ENCODE measurements around the gene MACROD1.

MACROD1 gene

DNA sequence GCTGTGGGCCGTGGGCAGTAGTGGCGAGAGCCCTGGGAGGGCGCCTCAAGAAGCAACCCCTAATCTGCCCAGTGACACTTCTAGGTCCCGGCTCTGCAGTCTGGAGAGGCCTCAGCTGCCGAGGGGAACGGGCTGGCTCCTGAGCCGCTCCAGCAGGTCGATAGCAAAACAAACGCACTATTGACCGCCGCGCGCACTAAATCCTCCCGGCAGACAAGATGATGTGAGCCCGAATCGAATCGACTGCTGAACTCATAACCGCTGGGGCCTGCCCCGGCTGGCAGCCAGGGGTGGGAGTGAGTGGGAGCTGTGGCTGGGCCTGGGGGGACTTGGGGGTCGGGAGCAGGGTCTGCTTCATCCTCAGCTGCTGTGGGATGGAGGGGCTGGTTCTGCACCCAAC lies 94.1 kb downstream of the MACROD1 start:
- DNase-seq = peak; percentile 44

DNA sequence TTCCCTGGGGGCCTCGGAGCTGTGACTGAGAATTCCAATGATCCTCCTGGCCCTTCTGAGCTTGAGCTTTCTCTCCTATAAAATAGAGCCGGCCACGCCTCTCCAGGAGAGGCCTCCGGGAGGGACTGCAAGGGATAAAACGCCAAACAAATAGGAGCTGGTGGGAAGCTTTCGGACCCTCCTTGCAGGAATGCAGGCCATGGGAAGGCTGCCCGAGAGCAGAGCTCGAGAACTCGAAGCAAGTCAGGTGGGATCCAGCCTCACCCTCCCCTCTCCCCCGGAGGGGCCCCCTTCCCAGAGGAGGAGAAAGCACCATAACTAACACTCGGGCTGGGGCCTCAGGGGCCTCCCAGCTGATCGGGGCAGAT lies 95.6 kb downstream of the MACROD1 start:
- no peak for DNase-seq

DNA sequence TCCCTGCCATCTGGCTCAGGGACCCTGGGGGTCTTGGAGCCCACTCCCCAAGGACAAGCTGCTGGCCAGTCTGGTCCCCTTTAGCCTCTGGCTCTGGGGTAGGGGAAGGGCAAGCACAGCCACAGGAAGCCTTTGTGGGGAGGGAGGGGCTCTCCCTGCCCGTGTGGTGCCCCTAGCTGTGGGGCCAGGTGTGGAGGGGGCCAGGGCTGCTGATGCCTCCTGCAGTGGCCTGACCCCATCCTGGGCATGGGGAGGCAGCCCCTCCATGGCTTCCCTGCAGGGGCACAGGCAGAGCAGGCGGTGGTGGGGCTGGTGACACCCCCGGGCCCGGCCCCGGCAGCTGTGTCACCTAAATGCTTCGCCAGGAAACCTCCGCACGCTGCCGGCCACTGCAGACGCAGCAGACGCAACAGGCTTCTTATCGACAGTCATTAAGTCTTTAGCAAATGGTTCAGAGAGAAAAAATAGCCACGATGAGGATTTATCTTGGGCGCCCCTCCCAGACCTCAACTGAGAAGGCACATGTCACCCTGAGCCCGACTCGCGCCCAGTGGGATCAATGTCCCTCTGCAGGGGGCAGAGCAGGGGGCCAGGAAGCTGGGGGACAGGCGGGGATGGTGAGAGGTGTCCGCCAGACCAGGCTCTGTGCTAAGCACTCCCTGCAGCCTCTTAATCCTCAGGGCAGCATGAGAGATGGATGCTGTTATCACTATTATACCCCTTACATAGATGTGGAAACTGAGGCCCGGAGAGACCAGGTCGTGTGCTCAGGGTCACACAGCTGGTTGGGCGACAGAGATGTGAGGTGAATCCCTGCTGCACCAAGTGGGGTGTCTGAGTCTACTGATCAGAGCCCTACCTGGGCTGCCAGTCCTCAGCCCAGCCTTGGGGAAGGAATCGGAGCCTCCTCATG lies 96.3 kb downstream of the MACROD1 start:
- no peak for DNase-seq

DNA sequence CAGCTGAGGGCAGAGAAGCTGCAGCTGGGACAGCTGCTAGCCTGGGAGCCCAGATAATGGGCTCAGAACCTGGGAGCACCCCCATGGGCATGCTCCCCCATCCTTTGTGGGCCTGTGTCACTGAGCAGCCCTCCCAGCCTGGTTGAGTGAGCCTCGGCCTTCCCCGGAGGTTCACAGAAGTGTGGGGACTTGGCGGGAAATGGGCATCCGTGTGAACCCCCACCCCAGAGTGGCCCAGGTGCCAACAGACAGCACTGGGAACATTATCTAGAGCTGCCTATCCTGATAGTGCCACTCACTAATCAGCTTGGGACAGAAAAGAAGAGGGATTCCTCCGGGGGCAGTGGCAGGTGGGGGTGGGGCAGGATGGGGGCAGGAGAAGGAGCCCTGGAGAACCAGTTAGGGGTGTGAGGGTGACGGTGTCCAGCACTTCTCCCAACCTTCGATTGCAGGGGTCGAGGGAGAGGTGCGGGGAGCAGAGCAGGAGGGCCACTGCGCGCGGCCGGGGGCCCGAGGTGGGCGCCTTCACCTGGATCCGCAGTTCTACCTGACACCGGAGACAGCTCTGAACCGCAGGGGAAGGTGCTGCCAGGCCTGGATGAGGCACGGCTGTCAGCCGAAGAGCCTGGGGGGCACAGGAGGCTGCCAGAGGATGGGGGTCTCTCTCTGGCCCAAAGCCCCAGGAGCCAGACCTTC lies 97.1 kb downstream of the MACROD1 start:
- DNase-seq = no peak

DNA sequence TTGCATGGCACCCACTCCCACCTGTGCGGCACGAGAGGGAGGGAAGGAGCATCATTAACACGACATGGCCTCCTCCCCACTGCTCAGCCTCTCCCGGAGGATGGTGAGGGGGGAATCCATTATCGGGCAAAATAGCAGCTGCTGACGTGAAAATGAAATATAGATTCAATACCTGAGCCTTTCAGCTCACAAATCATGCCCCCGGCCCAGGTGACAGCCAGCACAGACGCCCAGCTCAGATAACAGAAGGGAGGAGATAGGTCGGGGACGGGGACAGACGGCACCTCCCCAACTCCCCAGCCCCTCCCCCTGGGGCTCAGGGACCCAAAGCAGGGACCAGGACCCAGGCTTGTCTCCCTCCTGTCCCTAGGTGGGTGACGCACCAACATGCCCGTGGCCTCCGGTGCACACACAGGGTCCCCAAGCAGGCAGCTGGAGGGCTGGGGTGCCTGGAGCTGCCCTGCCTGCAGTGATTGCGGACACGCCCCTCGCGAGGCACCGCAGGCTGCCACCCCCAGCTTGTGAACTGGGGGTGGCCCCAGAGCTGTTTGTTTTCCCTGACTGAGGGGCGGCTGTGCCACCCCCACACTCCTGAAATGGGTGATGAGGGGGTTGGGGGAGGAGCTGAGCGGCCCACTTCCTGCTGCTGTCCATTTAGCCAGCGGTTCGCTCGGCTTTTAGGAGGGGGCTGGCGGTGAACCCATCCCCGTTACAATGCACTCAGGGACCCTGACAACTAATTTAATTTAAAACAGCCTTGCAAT lies 98.5 kb downstream of the MACROD1 start:
- no peak for DNase-seq

DNA sequence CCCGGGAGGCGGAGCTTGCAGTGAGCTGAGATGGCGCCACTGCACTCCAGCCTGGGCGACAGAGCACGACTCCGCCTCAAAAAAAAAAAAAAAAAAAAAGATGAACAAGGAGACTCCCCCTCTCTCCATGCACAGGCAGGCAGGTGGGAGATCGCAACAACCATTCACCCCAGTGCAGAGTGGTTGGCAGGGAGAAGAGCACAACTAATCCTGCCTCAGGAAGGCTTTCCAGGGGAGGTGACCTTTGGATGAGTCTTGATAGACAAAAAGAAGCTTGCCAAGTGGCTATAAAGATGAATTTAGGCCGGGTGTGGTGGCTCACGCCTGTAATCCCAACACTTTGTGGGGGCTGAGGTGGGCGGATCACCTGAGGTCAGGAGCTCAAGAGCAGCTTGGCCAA lies 100.2 kb downstream of the MACROD1 start:
- DNase-seq = no peak

DNA sequence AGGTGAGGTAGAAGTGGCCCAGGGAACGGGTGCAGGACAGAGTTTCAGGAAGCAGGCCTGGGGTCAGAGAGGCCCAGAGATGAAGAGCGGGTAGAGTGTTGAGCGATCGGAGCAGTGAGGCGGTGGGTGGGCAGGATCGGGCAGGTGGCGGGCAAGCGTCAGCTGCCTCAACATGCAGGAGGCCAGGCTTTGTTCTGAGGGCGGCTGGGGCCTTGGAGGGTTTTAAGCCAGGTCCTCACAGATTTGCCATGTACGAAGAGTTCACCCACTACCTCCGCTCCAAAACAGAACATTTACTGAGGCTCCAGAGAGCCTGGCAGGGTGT lies 100.8 kb downstream of the MACROD1 start:
- no peak for DNase-seq

DNA sequence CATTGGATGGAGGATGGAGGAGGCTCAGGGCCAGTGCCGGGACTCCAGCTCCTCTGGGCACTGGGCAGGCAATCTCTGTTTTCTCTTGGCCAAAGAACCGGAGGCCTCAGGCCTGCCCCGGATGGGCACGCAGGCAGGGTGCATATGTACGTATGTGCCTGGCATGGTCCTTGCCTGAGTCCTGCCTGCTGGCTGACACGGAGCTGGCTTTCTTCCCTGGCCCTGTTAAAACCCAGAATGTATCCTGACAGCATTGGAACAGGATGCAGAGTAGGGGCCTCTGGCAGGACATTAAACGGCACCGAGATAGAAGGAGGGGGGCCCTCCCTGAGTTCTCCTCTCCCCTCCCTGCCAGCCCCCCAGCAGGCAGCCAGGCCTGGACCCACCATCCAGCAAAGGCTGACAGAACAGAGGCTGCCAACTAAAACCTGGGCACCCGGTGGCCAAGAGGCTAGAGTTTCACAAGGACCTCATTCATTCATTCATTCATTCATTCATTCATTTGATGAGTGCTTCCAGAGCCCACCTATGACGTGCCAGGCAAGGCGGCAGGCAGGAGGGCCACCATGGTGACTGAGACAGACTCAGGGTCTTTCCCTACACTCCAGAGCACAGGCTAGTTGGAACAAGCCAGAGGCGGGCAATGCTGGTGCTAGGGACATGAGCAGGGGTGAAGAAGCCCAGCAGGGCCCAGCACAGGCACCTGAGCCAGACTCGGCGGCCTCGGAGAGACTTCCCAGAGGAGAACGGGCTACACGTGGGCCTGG lies 101.4 kb downstream of the MACROD1 start:
- no peak for DNase-seq

DNA sequence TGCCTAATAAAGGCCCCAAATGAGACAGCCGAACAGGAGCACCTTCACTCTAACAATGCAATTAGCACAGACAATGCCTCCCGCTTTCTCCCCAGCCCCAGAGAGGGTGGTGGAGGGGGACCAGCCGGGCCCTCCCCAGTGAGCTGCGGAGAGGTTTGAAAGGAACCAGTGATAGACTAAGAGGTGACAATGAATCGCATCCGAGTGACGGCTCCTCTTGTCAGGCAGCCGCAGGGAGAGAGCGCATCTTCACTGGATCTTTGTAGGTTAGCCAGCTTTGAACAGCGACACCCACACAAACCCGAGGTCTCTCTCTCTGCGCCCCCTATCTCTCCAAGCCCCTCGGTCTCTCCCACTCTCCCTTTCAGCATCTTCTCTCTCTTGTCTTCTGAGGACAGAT lies 102.1 kb downstream of the MACROD1 start:
- no peak for DNase-seq

DNA sequence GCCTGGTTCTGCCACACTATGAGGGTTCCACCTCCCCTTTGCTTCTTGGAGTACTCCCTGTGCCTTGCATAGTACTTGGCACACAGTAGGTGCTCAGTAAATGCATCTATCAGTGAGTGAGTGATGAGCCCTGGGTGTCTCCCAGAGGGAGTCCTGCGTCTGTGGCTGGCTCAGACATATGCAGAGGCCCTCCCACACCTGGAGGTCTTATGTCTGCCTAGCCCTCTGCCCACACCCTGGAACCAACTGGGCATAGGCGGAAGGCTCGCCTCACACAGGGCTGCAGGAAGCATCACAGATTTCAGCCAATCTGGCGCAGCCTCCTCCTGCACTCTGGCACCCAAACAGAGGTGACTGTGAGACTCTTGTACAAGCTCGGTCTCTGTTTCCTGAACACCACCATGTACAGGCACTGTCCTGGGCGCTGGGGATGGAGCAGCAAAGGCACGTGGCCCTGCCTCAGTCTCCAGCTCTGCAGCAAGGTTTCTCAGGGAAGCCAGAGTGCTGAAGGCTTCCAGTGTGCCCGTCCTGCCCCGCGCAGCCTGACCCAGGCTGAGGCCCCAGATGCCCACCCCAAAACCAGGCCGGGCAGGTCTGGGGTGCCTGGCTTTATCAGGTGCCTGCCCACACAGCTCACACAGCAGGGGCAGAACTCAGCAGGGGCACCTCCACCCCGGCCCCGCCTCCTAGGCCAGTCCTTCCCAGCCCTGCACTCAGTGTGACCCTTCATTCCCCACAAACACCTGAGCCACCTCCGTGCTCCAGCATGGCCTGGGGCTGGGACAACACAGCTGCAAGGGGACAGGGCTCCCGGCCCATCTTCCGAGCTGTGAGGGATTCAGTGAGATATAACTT lies 103.5 kb downstream of the MACROD1 start:
- no peak for DNase-seq

DNA sequence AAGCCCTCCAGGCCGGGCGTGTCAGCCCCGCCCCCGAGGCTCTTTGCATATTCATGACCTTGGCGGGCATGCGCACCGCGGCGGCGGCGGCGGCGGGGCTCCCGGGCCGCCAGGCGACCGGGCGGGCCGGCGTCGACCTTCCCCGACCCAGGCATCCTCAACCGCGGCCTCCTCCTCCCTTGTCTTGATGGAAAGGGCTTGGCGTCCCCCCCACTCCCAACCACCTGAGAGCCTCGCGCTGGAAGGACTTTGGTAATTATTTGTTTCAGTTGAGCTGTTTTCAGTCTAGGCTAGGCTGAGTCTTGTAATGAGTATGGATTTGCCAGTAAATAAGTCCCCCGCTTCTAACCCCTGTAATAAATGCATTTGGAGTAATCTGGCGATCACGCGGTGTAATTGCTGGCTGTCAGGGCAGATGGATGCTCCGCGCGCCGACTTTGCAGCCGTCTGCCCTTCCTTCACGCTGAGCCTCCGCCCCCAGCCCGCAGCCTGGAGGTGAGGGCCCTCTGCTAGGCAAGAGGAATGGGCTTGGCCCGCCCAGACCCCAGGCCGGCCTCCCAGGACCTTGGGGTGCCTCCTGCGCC lies 105.0 kb downstream of the MACROD1 start:
- peak; percentile 31 for DNase-seq

DNA sequence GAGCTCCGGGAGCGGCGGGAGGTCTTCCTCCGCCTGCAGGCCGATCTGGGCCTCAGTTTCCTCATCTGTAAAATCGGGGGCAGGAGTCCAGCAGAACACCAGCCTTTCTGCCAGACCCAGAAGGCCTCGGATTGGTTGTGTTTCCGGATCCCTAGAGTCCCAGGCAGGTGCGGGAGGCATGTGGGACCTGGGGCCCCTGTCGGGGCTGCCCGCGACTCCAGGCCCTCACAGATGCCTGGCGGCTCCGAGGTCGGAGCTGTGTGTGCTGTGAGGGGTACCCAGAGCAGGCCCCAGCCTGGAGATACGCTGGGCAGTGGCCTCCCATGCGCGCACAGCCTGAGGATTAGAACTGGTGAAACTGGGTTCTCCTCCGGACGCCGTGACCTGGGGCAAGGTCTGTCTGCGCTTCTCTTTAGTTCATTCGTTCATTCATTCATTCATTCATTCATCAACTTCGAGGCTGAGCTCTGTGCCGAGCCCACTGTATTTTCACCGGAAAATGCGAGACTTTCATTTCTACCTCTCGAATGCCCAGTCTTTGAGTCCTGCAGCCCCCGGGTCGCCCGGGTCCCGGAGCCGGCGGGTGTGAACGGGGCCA lies 105.6 kb downstream of the MACROD1 start:
- DNase-seq = no peak

DNA sequence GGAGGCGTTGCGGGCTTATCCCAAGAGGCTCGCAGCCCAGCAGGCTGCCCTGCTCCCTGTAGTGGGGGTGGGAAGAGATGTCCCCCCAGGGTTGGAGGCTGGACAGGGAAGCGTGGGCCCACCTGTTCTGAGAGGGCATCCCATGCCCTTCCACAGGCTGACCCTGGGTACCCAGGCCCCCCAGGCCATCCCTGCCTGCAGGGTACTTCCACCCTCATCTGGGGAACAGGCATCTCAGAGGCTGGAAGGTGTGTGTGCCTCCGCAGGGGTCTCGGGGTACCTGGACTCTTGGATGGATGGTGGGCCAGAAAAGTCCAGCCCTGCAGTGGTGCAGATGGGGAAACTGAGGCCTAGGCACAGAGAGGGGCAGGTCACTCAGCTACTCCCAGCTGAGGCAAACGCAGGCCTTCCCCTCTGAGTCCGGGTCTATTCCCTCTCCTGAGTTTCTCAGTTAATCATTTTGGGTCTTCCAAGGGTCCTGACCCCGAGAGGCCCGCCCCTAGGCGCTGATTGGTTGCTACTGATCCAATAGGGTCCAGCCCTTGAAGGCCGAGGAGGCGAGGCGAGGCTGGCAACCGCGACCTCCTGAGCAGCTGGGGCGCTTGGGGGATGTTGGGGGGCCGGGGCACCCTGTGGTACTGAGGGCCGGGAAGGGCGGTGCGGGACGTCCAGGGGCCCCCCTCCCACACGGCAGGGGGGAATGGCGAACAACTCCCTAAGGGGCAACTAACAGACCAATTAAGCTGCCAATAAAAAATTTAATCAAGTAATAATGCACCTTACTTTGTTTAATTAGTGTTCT lies 106.4 kb downstream of the MACROD1 start:
- no peak for DNase-seq

DNA sequence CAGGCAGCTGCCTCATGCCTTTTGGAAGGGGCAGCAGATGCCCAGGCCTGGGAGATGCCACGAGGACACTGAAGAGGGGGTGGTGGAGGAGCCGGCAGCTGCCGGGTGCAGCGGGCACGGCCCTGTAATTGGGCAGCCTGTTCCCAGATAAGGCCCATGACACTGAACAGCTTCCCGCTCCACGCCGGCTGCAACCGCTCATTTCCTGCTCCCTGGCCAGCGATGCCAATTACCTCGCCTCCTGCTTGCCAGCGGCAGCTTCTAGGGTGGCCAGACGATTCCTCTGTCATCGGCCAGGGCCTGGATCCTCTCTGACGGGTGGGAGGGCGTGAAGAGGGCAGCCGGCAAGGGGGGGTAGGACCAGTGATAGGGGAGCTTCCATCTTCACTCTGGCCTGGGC lies 107.4 kb downstream of the MACROD1 start:
- peak; percentile 61 for DNase-seq

DNA sequence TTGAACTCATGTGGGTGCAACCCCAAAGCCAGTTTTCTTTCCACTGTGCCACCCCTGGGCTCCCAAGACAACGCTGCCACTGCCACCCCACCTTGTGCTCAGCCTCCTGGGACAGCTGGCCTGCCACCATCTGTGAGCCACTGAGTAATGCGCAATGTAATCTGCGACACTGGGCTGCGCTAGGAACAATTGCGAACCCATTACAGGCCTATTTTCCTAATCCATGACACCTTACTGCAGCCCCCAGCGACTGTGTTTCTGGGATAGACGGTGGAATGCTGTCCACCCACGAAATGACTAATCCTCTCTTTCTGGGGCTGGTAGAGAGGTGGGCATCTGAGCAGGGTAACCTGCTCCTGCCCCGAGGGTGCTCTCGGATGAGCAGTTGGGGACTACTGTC lies 108.0 kb downstream of the MACROD1 start:
- DNase-seq = no peak

DNA sequence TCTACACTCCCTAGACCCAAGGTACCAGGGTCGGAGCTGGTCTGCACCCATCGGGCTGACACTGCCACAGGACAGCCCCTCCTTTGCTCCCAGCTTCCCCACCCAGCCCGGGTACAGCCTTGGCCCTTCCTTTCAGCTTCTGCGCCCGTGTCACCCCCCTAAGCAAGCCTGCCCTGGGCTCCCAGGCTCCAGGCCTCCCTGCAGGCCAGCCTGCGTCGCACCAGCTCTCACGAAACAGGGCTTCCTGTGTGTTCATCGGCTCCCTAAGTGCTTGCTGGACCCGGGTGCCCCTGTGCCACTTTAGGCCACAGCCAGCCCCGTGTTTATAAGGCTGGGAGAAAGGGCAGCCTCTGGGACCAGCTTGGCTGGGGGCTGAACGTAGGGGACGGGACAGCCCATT lies 109.1 kb downstream of the MACROD1 start:
- DNase-seq = no peak

DNA sequence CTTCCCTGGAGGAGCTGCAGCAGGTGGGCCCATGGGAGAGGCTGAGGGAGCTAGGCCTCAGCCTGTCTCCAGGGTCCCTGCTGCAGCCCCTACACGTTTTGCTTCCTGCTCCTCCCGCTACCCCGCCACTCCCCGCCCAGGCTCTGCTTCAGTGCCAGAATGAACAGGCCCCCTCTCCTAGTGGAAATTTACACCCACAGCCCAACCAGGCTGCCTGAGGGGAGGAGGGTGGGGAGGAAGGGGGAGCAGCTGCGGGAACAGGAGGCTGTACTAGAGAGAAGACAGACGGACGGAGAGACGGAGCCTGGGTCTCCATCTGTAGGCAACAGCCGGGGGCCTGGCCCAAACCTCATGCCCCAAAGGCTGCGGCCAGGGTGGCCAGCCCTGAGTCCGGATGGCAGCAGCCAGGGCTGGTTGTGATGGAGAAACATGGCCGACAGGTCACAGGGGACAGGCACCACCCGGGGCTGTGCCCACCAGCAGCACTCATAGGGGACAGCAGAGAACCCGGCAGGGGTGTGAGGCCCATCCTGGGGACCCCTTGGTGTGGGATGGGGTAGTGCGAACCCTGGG lies 109.6 kb downstream of the MACROD1 start:
- no peak for DNase-seq

DNA sequence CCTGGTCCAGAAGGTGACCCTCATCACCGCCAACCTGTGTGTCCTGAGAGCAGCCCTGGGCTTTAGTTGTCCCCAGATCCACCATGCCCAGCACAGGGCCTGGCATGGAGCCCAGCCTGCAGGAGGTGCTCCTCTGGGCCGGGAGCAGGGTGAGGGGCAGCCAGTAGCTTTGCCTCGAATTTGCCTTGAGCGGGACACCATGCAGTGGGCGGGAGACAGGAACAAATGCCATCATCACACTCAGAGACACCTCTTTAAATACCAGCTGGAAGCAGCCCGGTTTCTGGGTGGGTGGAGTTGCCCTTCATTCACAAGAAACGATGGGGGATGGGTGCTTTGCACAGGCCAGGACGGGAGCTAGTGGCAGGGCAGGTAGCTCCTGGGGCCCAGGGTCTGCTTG lies 110.8 kb downstream of the MACROD1 start:
- no peak for DNase-seq

DNA sequence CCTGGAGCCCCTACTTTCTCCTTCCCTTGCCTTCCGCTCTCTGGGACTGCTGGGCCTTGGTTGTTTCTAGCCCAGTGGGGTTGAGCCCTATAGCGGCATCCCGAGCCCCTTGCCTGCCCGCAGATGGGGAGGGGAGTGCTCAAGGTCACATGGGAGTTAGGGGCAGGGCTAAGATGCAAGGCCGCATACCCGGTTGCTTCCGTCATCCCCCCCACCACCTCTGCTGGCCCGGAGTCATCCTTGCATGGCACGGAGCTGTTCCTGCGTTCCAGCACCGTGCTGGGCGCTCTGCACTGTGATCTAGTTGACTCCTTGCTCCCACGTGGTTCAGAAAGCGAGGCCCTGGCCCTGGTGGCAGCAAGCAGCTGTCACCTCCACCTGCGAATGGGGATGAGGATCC lies 112.2 kb downstream of the MACROD1 start:
- no peak for DNase-seq
